ENCODE data around the gene P2RY8. TPM values are rescaled to one million over a fixed set of nuclear protein-coding genes. Genes with fewer than 3 reads are reported as not detected.

P2RY8 gene
- total RNA-seq, 2 experiments from 2014 or later = 139 TPM

DNA sequence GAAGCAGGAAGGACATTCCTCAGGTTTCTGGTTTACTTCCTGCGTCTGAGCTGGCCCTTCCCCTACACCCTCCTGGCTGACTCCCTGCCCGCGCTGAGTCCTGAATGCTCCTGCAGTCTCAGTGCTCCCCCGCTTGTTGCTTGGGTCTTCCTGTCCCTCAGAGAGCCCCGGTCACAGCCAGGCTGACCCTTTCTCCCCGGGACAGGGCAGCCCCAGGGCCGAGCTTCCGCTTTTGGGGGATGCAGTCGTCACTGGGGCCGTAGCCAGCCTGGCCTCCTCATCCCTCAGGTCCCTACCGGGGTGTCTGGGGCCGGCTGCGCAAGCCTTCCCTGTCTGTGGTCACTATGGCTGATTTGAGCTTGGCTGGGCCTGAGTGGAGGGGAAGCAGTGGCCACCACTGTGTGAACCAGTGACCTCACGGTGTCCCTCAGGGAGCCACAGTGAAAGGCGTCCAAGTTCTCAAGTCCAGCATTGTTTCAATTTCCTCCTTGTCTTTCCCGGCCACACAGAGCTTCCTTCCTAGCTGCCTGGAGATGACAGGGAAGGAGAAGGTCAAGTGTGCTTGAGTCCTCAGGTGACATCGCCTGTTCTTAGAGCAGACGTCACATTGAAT is 50.1 kb downstream of the P2RY8 start:
- Histone ChIP-seq H3K27ac (ENCODE audit: low read depth in 1 of 2, low read length in 2 of 2) (peak overlapping the region in 1 of 2 donors; percentile 38), H3K27me3 (ENCODE audit: control insufficient read depth in 1 of 2, insufficient read depth in 2 of 2, low read length in 2 of 2) (no peaks in the 10 kb centered on the region), H3K4me3 (ENCODE audit: low read length) (no peak overlapping the region), H3K4me1 (ENCODE audit: insufficient read depth, low read length) (peaks cover 23% of the 10 kb centered on the region), H3K9me3 (ENCODE audit: control insufficient read depth in 1 of 2, insufficient read depth in 1 of 2, low read length in 2 of 2) (peaks cover 0 to 2% of the 10 kb centered on the region in 2 experiments), H3K36me3 (ENCODE audit: insufficient read depth, low read length) (peaks cover 68% of the 10 kb centered on the region)
- H3K36me3 Mint-ChIP-seq (ENCODE audit: low read depth) = peaks cover 70% of the 10 kb centered on the region
- ATAC-seq (ENCODE audit: poor library complexity) (no peak), DNase-seq (peak in 2 of 14 experiments; percentile 2 to 19)
- POLR2A ChIA-PET = no interaction called here
- TF ChIP-seq, protein P1, sequence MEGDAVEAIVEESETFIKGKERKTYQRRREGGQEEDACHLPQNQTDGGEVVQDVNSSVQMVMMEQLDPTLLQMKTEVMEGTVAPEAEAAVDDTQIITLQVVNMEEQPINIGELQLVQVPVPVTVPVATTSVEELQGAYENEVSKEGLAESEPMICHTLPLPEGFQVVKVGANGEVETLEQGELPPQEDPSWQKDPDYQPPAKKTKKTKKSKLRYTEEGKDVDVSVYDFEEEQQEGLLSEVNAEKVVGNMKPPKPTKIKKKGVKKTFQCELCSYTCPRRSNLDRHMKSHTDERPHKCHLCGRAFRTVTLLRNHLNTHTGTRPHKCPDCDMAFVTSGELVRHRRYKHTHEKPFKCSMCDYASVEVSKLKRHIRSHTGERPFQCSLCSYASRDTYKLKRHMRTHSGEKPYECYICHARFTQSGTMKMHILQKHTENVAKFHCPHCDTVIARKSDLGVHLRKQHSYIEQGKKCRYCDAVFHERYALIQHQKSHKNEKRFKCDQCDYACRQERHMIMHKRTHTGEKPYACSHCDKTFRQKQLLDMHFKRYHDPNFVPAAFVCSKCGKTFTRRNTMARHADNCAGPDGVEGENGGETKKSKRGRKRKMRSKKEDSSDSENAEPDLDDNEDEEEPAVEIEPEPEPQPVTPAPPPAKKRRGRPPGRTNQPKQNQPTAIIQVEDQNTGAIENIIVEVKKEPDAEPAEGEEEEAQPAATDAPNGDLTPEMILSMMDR (IDR thresholded peaks at IDR 0.05) = no peak
- H3K27ac Mint-ChIP-seq = peak overlapping the region; percentile 64
- no peaks in the 10 kb centered on the region for H3K27me3 Mint-ChIP-seq
- no peak overlapping the region for H3K4me3 Mint-ChIP-seq
- H3K9me3 Mint-ChIP-seq = peaks cover under 1% of the 10 kb centered on the region
- peaks cover 22% of the 10 kb centered on the region for H3K4me1 Mint-ChIP-seq (ENCODE audit: low read depth)
- intact Hi-C loops (cut with DNase I, micrococcal nuclease) = no loop called here
- CTCF ChIA-PET = no interaction called here

DNA sequence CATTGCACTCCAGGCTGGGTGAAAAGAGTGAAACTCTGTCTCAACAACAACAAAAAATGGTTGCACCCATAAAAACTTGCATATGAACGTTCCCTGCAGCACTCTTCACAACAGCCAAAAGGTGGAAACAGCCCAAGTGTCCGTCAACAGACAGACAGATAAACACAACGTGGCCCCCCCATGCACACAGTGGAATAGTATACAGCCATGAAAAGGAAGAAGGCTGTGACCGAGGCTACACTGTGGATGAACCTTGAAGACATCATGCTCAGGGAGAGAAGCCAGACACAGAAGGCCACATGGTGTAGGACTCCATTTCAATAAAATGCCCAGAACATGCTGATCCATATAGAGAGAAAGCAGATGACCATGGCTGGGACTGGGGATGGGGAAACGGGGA is 50.8 kb downstream of the P2RY8 start:
- intact Hi-C loops (cut with DNase I, micrococcal nuclease) = no loop called here
- peaks cover 70% of the 10 kb centered on the region for H3K36me3 Mint-ChIP-seq (ENCODE audit: low read depth)
- H3K4me3 Mint-ChIP-seq = peak overlapping the region; percentile 23
- Histone ChIP-seq H3K4me1 (ENCODE audit: insufficient read depth, low read length) (peaks cover 30% of the 10 kb centered on the region), H3K9me3 (ENCODE audit: control insufficient read depth in 1 of 2, insufficient read depth in 1 of 2, low read length in 2 of 2) (no peaks in the 10 kb centered on the region), H3K36me3 (ENCODE audit: insufficient read depth, low read length) (peaks cover 61% of the 10 kb centered on the region), H3K27ac (ENCODE audit: low read depth in 1 of 2, low read length in 2 of 2) (no peak overlapping the region), H3K4me3 (ENCODE audit: low read length) (no peak overlapping the region), H3K27me3 (ENCODE audit: control insufficient read depth in 1 of 2, insufficient read depth in 2 of 2, low read length in 2 of 2) (no peaks in the 10 kb centered on the region)
- H3K9me3 Mint-ChIP-seq = no peaks in the 10 kb centered on the region
- peak in 2 of 14 experiments; percentile 1 to 6 for DNase-seq
- H3K27me3 Mint-ChIP-seq = no peaks in the 10 kb centered on the region
- H3K27ac Mint-ChIP-seq = peak overlapping the region; percentile 64
- no peak for ATAC-seq (ENCODE audit: poor library complexity)
- ChIA-PET CTCF (no interaction called here), POLR2A (no interaction called here)
- peaks cover 27% of the 10 kb centered on the region for H3K4me1 Mint-ChIP-seq (ENCODE audit: low read depth)
- TF ChIP-seq, protein P1 (IDR thresholded peaks at IDR 0.05) = no peak

DNA sequence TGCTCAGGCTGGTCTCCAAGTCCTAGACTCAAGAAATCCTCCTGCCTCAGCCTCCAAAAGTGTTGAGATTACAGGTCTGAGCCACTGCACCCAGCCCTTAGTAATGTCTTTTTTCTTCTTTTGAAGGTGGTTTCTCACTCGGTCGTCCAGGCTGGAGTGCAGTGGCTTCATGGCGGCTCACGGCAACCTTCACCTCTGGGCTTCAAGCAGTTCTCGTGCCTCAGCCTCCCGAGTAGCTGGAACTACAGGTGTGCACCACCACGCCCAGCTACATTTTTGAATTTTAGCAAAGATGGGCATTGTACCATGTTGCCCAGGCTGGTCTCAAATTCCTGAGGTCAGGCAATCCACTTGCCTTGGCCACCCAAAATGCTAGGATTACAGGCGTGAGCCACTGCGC is 52.0 kb downstream of the P2RY8 start:
- H3K27ac Mint-ChIP-seq = peak overlapping the region; percentile 95
- no peaks in the 10 kb centered on the region for H3K27me3 Mint-ChIP-seq
- H3K4me1 ChIP-seq (ENCODE audit: insufficient read depth, low read length) = peaks cover 41% of the 10 kb centered on the region
- TF ChIP-seq, protein P1 (IDR thresholded peaks at IDR 0.05) = no peak
- no peak for ATAC-seq (ENCODE audit: poor library complexity)
- no peaks in the 10 kb centered on the region for H3K9me3 Mint-ChIP-seq
- H3K4me3 ChIP-seq (ENCODE audit: low read length) = no peak overlapping the region
- DNase-seq = peak in 1 of 14 experiments; percentile 11
- no peak overlapping the region for H3K4me3 Mint-ChIP-seq
- H3K4me1 Mint-ChIP-seq (ENCODE audit: low read depth) = peaks cover 38% of the 10 kb centered on the region
- POLR2A ChIA-PET = no interaction called here
- H3K27me3 ChIP-seq (ENCODE audit: control insufficient read depth in 1 of 2, insufficient read depth in 2 of 2, low read length in 2 of 2) = no peaks in the 10 kb centered on the region
- H3K36me3 ChIP-seq (ENCODE audit: insufficient read depth, low read length) = peaks cover 59% of the 10 kb centered on the region
- CTCF ChIA-PET = no interaction called here
- intact Hi-C loops (cut with DNase I, micrococcal nuclease) = loop anchor here in 1 of 2 experiments (1.0 kb wide), 1 partner anchor 13 kb away; no protein-coding TSS in a partner anchor
- no peaks in the 10 kb centered on the region for H3K9me3 ChIP-seq (ENCODE audit: control insufficient read depth in 1 of 2, insufficient read depth in 1 of 2, low read length in 2 of 2)
- no peak overlapping the region for H3K27ac ChIP-seq (ENCODE audit: low read depth in 1 of 2, low read length in 2 of 2)
- peaks cover 79% of the 10 kb centered on the region for H3K36me3 Mint-ChIP-seq (ENCODE audit: low read depth)
